Mammary epithelial cell (primary cell): ENCODE measurements around the gene IFT80.

ENCODE experiments used
- EZH2 ChIP-seq: IDR thresholded peaks from 2 replicates; pipeline ENCODE4 v1.6.1; 2012; ENCODE audit warnings: low read length, inconsistent platforms, borderline replicate concordance
- TF ChIP-seq, protein P1 (sequence below), 2 donors: IDR thresholded peaks in 1 of 2; conservative IDR thresholded peaks in 1 of 2; 2 replicates each; pipeline ENCODE4 v1.5.1; 2011 to 2012; ENCODE audit warnings: inconsistent platforms in 2 of 2, low read length in 2 of 2, mild to moderate bottlenecking in 2 of 2, control low read depth in 1 of 2, low read depth in 1 of 2; ENCODE audit not compliant: insufficient read depth in 1 of 2; ENCODE audit errors: extremely low read depth in 1 of 2

GRCh38 chr3:160374925-160375324 is 24.1 kb downstream of the IFT80 start:
- TF ChIP-seq, protein P1, sequence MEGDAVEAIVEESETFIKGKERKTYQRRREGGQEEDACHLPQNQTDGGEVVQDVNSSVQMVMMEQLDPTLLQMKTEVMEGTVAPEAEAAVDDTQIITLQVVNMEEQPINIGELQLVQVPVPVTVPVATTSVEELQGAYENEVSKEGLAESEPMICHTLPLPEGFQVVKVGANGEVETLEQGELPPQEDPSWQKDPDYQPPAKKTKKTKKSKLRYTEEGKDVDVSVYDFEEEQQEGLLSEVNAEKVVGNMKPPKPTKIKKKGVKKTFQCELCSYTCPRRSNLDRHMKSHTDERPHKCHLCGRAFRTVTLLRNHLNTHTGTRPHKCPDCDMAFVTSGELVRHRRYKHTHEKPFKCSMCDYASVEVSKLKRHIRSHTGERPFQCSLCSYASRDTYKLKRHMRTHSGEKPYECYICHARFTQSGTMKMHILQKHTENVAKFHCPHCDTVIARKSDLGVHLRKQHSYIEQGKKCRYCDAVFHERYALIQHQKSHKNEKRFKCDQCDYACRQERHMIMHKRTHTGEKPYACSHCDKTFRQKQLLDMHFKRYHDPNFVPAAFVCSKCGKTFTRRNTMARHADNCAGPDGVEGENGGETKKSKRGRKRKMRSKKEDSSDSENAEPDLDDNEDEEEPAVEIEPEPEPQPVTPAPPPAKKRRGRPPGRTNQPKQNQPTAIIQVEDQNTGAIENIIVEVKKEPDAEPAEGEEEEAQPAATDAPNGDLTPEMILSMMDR (conservative IDR thresholded peaks at IDR 0.05 in 1 of 2, IDR thresholded peaks at IDR 0.05 in 1 of 2; ENCODE audit: extremely low read depth in 1 of 2, insufficient read depth in 1 of 2, low read depth in 1 of 2, low read length in 2 of 2) = no peak
- no peak for TF ChIP-seq EZH2
